SK-N-SH (cell line): ENCODE data around the gene LTC4S. TPM values are rescaled to one million over a fixed set of nuclear protein-coding genes. Genes with fewer than 3 reads are reported as not detected.

ENCODE experiments used
- CTCF ChIA-PET: fragments of 300-600, 350-600 bp; formaldehyde crosslinking; extraction: SDS; loops from one replicate; lab custom pipeline; 2021; lab: Yijun Ruan, JAX
- POLR2A ChIA-PET: fragments of 350-600 bp; sonication (Branson Sonifier 250); formaldehyde crosslinking; extraction: SDS; loops from one replicate; lab custom pipeline; 2020; ENCODE audit warnings: antibody characterized with exemption, inconsistent platforms; lab: Yijun Ruan, JAX
- DNase-seq: peaks from one replicate; pipeline ENCODE4 v3.0.0; 2012
- H2AFZ ChIP-seq: fragments of 200-600 bp; sonication (generic); 2 replicates; pipeline ENCODE4 v1.8.1; 2016; ENCODE audit warnings: antibody characterized with exemption, mild to moderate bottlenecking, low read depth
- H3F3A ChIP-seq: fragments of 200-600 bp; sonication (generic); replicated peaks from 2 replicates; pipeline ENCODE3; 2016; ENCODE audit warnings: antibody characterized with exemption, mild to moderate bottlenecking; ENCODE audit not compliant: insufficient read depth
- H3K27ac ChIP-seq, 2 experiments: fragments of 200-500 bp in 1 of 2; fragments of 200-600 bp in 1 of 2; sonication (Bioruptor generic) in 1 of 2; sonication (generic), shearing (Covaris generic) in 1 of 2; 2 replicates each; pipeline versions ENCODE4 v1.5.1 to v1.6.1; 2014 to 2016; ENCODE audit warnings: low read depth in 2 of 2, inconsistent platforms in 1 of 2, low read length in 1 of 2, mild to moderate bottlenecking in 1 of 2, mixed read lengths in 1 of 2
- H3K27me3 ChIP-seq: fragments of 200-600 bp; sonication (generic), shearing (Covaris generic); 2 replicates; pipeline ENCODE4 v1.6.1; 2016; ENCODE audit warnings: mixed run types; ENCODE audit not compliant: insufficient read depth
- H3K36me3 ChIP-seq, 2 experiments: fragments of 200-500 bp in 1 of 2; fragments of 200-600 bp in 1 of 2; sonication (Bioruptor generic) in 1 of 2; sonication (generic) in 1 of 2; replicated peaks in 1 of 2; 2 replicates each; pipeline versions ENCODE3 to v1.5.1; 2014 to 2016; ENCODE audit warnings: low read length in 1 of 2, mild to moderate bottlenecking in 1 of 2; ENCODE audit not compliant: insufficient read depth in 2 of 2, control insufficient read depth in 1 of 2
- H3K4me1 ChIP-seq, 2 experiments: fragments of 200-500 bp in 1 of 2; fragments of 200-600 bp in 1 of 2; sonication (Bioruptor generic) in 1 of 2; sonication (generic), shearing (Covaris generic) in 1 of 2; 2 replicates each; pipeline versions ENCODE4 v1.5.1 to v1.6.1; 2014 to 2016; ENCODE audit warnings: low read depth in 1 of 2, low read length in 1 of 2, mixed run types in 1 of 2; ENCODE audit not compliant: insufficient read depth in 2 of 2, control insufficient read depth in 1 of 2
- H3K4me2 ChIP-seq: fragments of 200-600 bp; sonication (generic), shearing (Covaris generic); 2 replicates; pipeline ENCODE4 v1.6.1; 2017; ENCODE audit warnings: mixed run types
- H3K4me3 ChIP-seq, 2 experiments: fragments of 200-500 bp in 1 of 2; fragments of 200-600 bp in 1 of 2; sonication (Bioruptor generic) in 1 of 2; sonication (generic), shearing (Covaris generic) in 1 of 2; 2 replicates each; pipeline versions ENCODE4 v1.5.1 to v1.8.1; 2014 to 2016; ENCODE audit warnings: low read depth in 2 of 2, inconsistent platforms in 1 of 2, low read length in 1 of 2, mild to moderate bottlenecking in 1 of 2, mixed read lengths in 1 of 2, moderate library complexity in 1 of 2
- H3K79me2 ChIP-seq: fragments of 200-600 bp; sonication (generic); 2 replicates; pipeline ENCODE4 v1.8.1; 2017; ENCODE audit warnings: mild to moderate bottlenecking; ENCODE audit not compliant: insufficient read depth
- H3K9ac ChIP-seq: fragments of 200-600 bp; sonication (generic); 2 replicates; pipeline ENCODE4 v1.6.1; 2017; ENCODE audit warnings: mixed run types
- H3K9me2 ChIP-seq: fragments of 200-600 bp; sonication (generic); 2 replicates; pipeline ENCODE4 v1.6.1; 2017; ENCODE audit warnings: mixed run types
- H3K9me3 ChIP-seq: fragments of 200-600 bp; sonication (generic); 2 replicates; pipeline ENCODE4 v1.6.1; 2017; ENCODE audit warnings: mixed run types, mild to moderate bottlenecking, moderate library complexity
- H4K20me1 ChIP-seq: fragments of 200-600 bp; sonication (generic); 2 replicates; pipeline ENCODE4 v1.6.1; 2017; ENCODE audit warnings: mild to moderate bottlenecking, mixed run types; ENCODE audit not compliant: insufficient read depth
- FOXJ3 ChIP-seq: sonication (generic); formaldehyde crosslinking; IDR thresholded peaks from 2 replicates; pipeline ENCODE4 v1.5.1; 2020; ENCODE audit warnings: mild to moderate bottlenecking, missing genetic modification reagents
- MAX ChIP-seq: IDR thresholded peaks from 2 replicates; pipeline ENCODE4 v1.4.0; 2012; ENCODE audit warnings: low read depth
- NFIC ChIP-seq: IDR thresholded peaks from 2 replicates; pipeline ENCODE4 v1.4.0; 2012; ENCODE audit warnings: borderline replicate concordance
- REST ChIP-seq: IDR thresholded peaks from 2 replicates; pipeline ENCODE4 v1.6.1; 2012; ENCODE audit warnings: mild to moderate bottlenecking, low read depth, low read length, moderate library complexity
- WGBS: methylation state at CpG from one replicate; pipeline ENCODE4 v1.1.6; 2017; ENCODE audit warnings: low lambda C conversion rate; 5-methylcytosine and 5-hydroxymethylcytosine counted together
- polyA plus RNA-seq, 3 experiments: library from polyadenylated mRNA; depleted of rRNA; stranded (reverse); fragments of >200 nt; gene quantifications; 2 replicates each; pipeline ENCODE4 v1.2.3, GENCODE V29; 2012

The LTC4S gene
- polyA plus RNA-seq, 1 of the 3 experiments (the other 2 are of a cell fraction) = 0.43 TPM

GRCh38 chr5:179803651-179804554 lies 10.1 kb downstream of the LTC4S start:
- H3K9me3 ChIP-seq = no peaks in the 10 kb centered on the region
- H3K27ac ChIP-seq = no peak overlapping the region; a peak in 2 of 4 replicates
- CTCF ChIA-PET = no interaction called here
- 65% methylated on average over 10 of the region's 18 CpGs for WGBS
- H3F3A ChIP-seq = peaks cover 9% of the 10 kb centered on the region
- H3K9me2 ChIP-seq = no peaks in the 10 kb centered on the region
- TF ChIP-seq NFIC (no peak), MAX (0 out of 2 replicates have a peak, but pooled peaks have one; percentile 22)
- H3K27me3 ChIP-seq = no peaks in the 10 kb centered on the region
- POLR2A ChIA-PET = interaction anchor here (0.9 kb wide), 1 partner anchor 14 kb away, joined by 3 read pairs; no protein-coding TSS in a partner anchor
- no peak overlapping the region for H3K9ac ChIP-seq
- H3K36me3 ChIP-seq = peaks cover 0 to 34% of the 10 kb centered on the region in 2 experiments
- no peak overlapping the region for H2AFZ ChIP-seq
- H4K20me1 ChIP-seq = peaks cover 37% of the 10 kb centered on the region
- no peak for DNase-seq
- no peak overlapping the region for H3K4me3 ChIP-seq
- H3K79me2 ChIP-seq = peaks cover 67% of the 10 kb centered on the region
- H3K4me1 ChIP-seq = peaks cover 16 to 23% of the 10 kb centered on the region in 2 experiments; a peak in 3 of 4 replicates
- peak overlapping the region; percentile 99 for H3K4me2 ChIP-seq

- no peak overlapping the region; a peak in 1 of 4 replicates for H3K27ac ChIP-seq
- CTCF ChIA-PET = no interaction called here
- peaks cover 37% of the 10 kb centered on the region for H4K20me1 ChIP-seq
- peaks cover 9% of the 10 kb centered on the region for H3F3A ChIP-seq
- POLR2A ChIA-PET = no interaction called here
- no peak for TF ChIP-seq FOXJ3 (CRISPR knock-in tag)
- TF ChIP-seq REST = no peak
- peak overlapping the region; percentile 72; the same call in 1 of the 2 replicates for H3K9ac ChIP-seq
- H3K27me3 ChIP-seq = no peaks in the 10 kb centered on the region
- H2AFZ ChIP-seq = no peak overlapping the region
- peaks cover 0 to 27% of the 10 kb centered on the region in 2 experiments for H3K36me3 ChIP-seq
- H3K4me3 ChIP-seq = peak overlapping the region; percentile 72 to 88; a peak in 3 of 4 replicates
- DNase-seq = no peak
- H3K9me3 ChIP-seq = no peaks in the 10 kb centered on the region
- 100% methylated on average over 7 of the region's 8 CpGs for WGBS
- peaks cover 16 to 23% of the 10 kb centered on the region in 2 experiments; a peak in 3 of 4 replicates for H3K4me1 ChIP-seq
- H3K79me2 ChIP-seq = peaks cover 73% of the 10 kb centered on the region
- H3K9me2 ChIP-seq = no peaks in the 10 kb centered on the region
- peak overlapping the region; percentile 99 for H3K4me2 ChIP-seq
Measured at GRCh38 chr5:179804555-179804947, 10.8 kb downstream of the LTC4S start.
